GM21723 (cell line): ENCODE results near the gene SMC1A.

Experiments
- ATAC-seq: cut with Tn5 transposase; IDR thresholded peaks from one replicate; pipeline ENCODE4 v1.9.1; 2021; ENCODE audit warnings: mild to moderate bottlenecking, moderate library complexity; ENCODE audit not compliant: unreplicated experiment

The SMC1A gene

GRCh38 chrX:53347948-53348347 is 74.5 kb downstream of the SMC1A start:
- no peak for ATAC-seq

- no peak for ATAC-seq
These were observed 81.4 kb downstream of the SMC1A start for GRCh38 chrX:53340852-53341645.

- no peak for ATAC-seq
These were observed 85.4 kb downstream of the SMC1A start for GRCh38 chrX:53337101-53337500.

- ATAC-seq, result no peak
These were observed 88.6 kb downstream of the SMC1A start for GRCh38 chrX:53333853-53334252.

GRCh38 chrX:53332204-53332603 is 90.2 kb downstream of the SMC1A start:
- ATAC-seq, result no peak

- no peak for ATAC-seq
These were observed 92.1 kb downstream of the SMC1A start for GRCh38 chrX:53330331-53330730.

- no peak for ATAC-seq
These were observed 97.7 kb downstream of the SMC1A start for GRCh38 chrX:53324803-53325202.
